Stimulated activated naive B cell treated with anti-CD40 and anti-IgM and Interleukin-4, amounts not matched to agents 10 μg/mL and 1 μg/mL and 100 μg/mL, for 72 hours (primary cell): ENCODE results near the gene JDP2.

ENCODE experiments used
- ATAC-seq, 2 donors: fragments of 150-1000 bp; cut with Tn5 transposase; replicated peaks; 2 replicates each; pipeline ENCODE4 v1.10.0; 2021; ENCODE audit warnings: moderate library complexity in 1 of 2
- DNase-seq: peaks from one replicate; pipeline ENCODE4 v3.0.0; 2021
- H3K27ac Mint-ChIP-seq: one replicate; pipeline ENCODE4 v1.8.0; 2022; ENCODE audit warnings: mild to moderate bottlenecking, mixed read lengths
- H3K27me3 Mint-ChIP-seq, 2 donors: one replicate each; pipeline ENCODE4 v1.8.0; 2022; ENCODE audit warnings: mixed read lengths in 2 of 2
- H3K36me3 Mint-ChIP-seq, 2 donors: one replicate each; pipeline ENCODE4 v1.8.0; 2022; ENCODE audit warnings: mixed read lengths in 2 of 2, mild to moderate bottlenecking in 1 of 2
- H3K4me1 Mint-ChIP-seq, 2 donors: one replicate each; pipeline ENCODE4 v1.8.0; 2022; ENCODE audit warnings: mixed read lengths in 2 of 2, mild to moderate bottlenecking in 1 of 2
- H3K4me3 Mint-ChIP-seq, 2 donors: one replicate each; pipeline ENCODE4 v1.8.0; 2022; ENCODE audit warnings: mild to moderate bottlenecking in 2 of 2, mixed read lengths in 2 of 2, moderate library complexity in 1 of 2
- H3K9me3 Mint-ChIP-seq, 2 donors: one replicate each; pipeline ENCODE4 v1.8.0; 2022; ENCODE audit warnings: mixed read lengths in 2 of 2, mild to moderate bottlenecking in 1 of 2

Gene JDP2

DNA sequence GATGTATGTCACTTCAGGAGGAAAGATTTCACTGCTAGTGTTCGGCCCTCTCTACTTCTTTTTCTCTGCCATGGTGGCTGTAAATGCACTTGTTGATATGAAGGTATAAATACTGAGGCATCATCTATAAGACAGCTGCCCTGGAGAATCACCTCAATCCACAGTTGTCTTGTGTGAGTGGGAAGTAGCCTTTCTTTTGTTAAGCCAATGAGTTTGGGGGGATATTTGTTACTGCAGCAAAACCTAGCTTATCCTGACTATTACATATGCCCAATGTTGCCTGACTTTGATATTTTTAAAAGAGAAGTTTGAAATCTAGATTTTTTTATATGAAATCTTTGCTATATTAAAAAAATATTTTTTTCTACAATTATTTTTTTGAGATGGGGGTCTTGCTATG lies 3.3 kb upstream of the JDP2 start:
- Mint-ChIP-seq H3K27ac (no peak overlapping the region), H3K36me3 (no peaks in the 10 kb centered on the region), H3K4me1 (peaks cover 21 to 36% of the 10 kb centered on the region in 2 donors), H3K9me3 (no peaks in the 10 kb centered on the region), H3K27me3 (no peaks in the 10 kb centered on the region), H3K4me3 (no peak overlapping the region)
- ATAC-seq = no peak
- no peak for DNase-seq

DNA sequence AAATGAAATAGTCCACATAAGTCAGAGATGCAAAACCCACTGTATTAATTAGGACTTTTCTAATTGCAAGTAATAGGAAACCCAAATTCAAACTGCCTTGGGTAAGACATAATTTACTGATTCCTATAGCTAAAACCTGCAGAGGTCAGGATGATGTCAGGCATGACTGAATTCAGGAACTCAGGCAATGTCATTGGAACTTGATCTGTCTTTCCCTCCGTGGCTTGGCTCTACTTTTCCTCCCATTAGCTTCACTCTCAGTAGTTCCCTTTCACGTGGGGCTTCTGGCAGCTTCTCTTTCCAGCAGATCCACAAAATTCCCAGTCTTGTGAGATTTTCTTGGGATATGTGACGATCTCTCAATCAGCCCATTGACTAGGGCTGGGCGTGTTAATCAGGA lies 2.4 kb upstream of the JDP2 start:
- DNase-seq = no peak
- H3K27ac Mint-ChIP-seq = peak overlapping the region; percentile 94
- no peaks in the 10 kb centered on the region for H3K36me3 Mint-ChIP-seq
- no peak overlapping the region for H3K4me3 Mint-ChIP-seq
- H3K27me3 Mint-ChIP-seq = no peaks in the 10 kb centered on the region
- peaks cover 18 to 29% of the 10 kb centered on the region in 2 donors for H3K4me1 Mint-ChIP-seq
- ATAC-seq = no peak
- no peaks in the 10 kb centered on the region for H3K9me3 Mint-ChIP-seq

DNA sequence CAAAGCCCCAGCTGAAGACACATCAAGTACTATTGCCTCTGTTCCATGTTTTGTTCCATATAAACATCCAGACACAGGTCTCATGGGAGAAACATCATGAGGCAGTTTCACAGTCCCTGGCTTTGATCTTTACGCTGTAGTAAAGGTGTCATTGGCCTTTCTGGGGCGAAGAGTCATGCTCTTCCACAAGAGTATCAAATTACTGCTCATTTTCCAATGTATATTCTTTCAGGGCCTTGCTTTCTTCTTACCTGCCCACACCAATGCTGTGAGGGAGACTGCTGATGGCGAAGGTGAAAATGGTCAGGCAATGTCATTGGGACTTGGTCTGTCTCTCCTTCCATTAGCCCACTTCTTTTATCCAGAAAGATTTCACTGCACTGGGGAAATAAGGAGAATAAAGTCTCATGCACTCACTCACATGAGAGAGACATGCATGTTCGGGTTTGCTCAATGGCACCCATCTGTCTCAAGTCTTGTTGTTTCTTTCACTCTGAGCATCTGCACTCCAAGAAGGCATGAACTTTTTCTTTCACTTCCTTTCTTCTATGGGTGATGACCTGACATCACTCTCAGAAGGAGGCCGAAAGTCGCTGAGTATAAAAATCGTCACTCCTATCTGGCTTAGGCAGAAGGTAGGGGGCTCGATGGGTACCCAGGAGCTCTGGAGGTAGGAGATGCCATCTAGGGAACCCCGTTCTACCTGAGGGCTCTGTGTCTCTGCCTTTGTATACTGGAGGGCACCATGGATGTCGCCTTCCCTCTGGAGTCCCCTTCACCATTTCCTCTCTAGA lies 1.3 kb upstream of the JDP2 start:
- peak overlapping the region; percentile 82 to 83 for H3K4me3 Mint-ChIP-seq
- no peaks in the 10 kb centered on the region for H3K27me3 Mint-ChIP-seq
- H3K27ac Mint-ChIP-seq = peak overlapping the region; percentile 94
- H3K36me3 Mint-ChIP-seq = peaks cover 0 to 2% of the 10 kb centered on the region in 2 donors
- ATAC-seq (peak; percentile 86 to 89), DNase-seq (peak; percentile 41)
- H3K9me3 Mint-ChIP-seq = no peaks in the 10 kb centered on the region
- peaks cover 21 to 33% of the 10 kb centered on the region in 2 donors for H3K4me1 Mint-ChIP-seq

DNA sequence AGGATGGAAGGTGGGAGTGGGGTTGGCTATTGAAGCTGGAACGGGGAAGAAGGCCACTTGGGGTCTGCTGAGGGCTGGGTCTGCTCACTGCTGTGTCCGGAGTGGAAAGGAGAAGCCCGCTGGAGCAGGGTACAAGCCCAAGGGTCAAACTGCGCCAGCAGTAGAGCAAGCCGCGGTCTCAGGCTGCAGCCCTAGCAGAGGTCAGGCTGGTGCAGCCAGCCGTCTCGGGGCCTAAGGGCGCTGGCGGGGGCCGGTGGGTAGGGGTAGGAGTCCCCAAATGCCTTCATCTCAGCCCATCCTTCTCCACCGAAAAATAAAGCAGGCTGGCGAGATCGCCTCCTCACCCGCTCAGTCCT lies 718 bp upstream of the JDP2 start:
- peak; percentile 54 to 55 for ATAC-seq
- no peaks in the 10 kb centered on the region for H3K9me3 Mint-ChIP-seq
- DNase-seq = no peak
- H3K36me3 Mint-ChIP-seq = peaks cover under 1 to 2% of the 10 kb centered on the region in 2 donors
- H3K4me3 Mint-ChIP-seq = peak overlapping the region; percentile 82 to 83
- H3K27me3 Mint-ChIP-seq = no peaks in the 10 kb centered on the region
- H3K27ac Mint-ChIP-seq = peak overlapping the region; percentile 94
- peaks cover 21 to 34% of the 10 kb centered on the region in 2 donors for H3K4me1 Mint-ChIP-seq

DNA sequence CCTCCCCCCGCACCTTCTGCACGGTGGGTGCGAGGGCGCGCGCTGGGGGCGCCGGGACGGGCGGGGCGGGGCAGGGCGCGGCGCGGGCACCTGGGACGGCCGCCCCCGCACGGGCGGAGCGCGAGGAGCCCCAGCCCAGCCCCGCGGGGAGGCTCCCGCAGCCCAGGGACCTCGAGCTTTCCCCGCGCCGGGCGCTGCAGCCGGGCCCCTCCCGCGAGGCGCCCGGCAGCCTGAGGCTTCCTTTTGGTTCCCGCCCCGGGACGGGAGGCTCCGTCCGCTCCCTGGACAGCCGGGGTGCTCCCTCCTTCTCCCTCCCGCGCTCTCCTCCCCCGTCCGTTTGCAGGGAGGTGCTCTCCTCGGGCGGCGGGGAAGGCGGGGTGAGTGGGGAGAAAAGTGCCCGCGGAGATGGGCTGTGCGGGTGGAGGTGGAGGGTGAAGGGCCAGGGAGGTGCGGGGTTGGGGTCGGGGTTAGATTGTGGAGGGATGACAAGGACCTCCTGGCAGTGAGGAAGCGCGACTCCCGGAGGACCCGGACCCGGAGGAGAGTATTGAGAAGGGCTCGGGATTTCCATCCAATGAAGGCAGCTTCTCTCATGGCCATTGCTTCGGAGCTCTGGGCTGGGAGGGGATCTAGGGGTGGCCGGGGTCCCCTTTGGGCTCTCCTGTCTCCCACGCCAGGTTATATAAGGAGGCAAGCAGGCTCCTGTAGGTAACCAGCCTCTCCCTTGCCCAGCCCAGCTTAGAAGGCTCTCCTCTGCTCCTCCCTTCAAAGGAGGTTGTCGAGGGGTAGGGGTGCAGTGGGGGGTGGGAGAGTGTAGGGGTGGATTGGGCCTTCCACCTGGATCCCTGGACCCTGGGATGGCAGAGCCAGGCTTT lies 645 bp downstream of the JDP2 start:
- ATAC-seq (peak; percentile 17 to 19), DNase-seq (peak; percentile 1)
- H3K27ac Mint-ChIP-seq = no peak overlapping the region
- peaks cover 7% of the 10 kb centered on the region in 2 donors for H3K36me3 Mint-ChIP-seq
- H3K4me3 Mint-ChIP-seq = peak overlapping the region; percentile 75 to 77
- H3K9me3 Mint-ChIP-seq = no peaks in the 10 kb centered on the region
- no peaks in the 10 kb centered on the region for H3K27me3 Mint-ChIP-seq
- peaks cover 22 to 34% of the 10 kb centered on the region in 2 donors for H3K4me1 Mint-ChIP-seq

DNA sequence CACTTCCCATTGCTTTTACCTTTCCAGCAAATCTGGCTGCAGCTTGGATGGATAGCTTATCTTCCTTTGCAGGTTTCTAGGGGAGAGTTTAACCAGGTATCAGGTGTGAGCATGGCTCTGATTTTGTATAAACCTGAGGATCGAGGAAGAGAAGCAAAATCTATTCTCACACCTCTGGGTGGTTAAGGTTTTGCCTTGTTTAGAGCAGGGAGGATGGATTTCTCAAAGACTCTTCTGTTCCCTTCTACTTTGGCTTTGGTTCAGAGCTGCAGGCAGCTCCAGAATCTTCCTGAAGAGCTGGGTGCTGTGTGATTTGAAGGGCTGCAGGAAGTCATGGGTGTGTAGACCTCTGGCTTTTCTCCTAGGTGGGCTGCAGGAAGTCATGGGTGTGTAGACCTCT lies 1.7 kb downstream of the JDP2 start:
- peaks cover 7% of the 10 kb centered on the region in 2 donors for H3K36me3 Mint-ChIP-seq
- H3K4me1 Mint-ChIP-seq = peaks cover 22 to 34% of the 10 kb centered on the region in 2 donors
- H3K4me3 Mint-ChIP-seq = no peak overlapping the region
- no peak for ATAC-seq
- no peak for DNase-seq
- H3K9me3 Mint-ChIP-seq = no peaks in the 10 kb centered on the region
- H3K27me3 Mint-ChIP-seq = no peaks in the 10 kb centered on the region
- H3K27ac Mint-ChIP-seq = no peak overlapping the region

DNA sequence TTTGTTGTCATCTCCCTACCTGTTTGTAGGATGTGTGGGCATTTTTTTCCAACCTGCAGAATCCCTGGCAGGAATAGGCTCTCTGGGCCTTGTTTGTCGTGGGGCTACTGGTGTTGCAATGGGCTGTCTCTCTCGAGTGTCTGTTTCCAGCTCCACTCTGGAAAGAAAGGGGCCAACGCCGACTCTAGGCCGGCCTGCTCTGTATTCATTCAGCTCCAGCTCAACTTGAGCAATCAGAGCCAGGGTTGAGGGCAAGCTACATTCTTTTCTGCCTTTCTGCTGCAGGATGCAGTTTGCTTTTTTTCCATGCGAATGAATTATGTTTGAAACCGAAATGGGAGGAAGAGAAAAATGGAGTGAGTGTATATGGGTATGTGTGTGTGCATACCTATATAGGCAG lies 2.3 kb downstream of the JDP2 start:
- Mint-ChIP-seq H3K27ac (no peak overlapping the region), H3K4me1 (peaks cover 22 to 38% of the 10 kb centered on the region in 2 donors), H3K4me3 (no peak overlapping the region), H3K36me3 (peaks cover 7 to 9% of the 10 kb centered on the region in 2 donors), H3K27me3 (no peaks in the 10 kb centered on the region), H3K9me3 (no peaks in the 10 kb centered on the region)
- no peak for DNase-seq
- ATAC-seq = no peak

DNA sequence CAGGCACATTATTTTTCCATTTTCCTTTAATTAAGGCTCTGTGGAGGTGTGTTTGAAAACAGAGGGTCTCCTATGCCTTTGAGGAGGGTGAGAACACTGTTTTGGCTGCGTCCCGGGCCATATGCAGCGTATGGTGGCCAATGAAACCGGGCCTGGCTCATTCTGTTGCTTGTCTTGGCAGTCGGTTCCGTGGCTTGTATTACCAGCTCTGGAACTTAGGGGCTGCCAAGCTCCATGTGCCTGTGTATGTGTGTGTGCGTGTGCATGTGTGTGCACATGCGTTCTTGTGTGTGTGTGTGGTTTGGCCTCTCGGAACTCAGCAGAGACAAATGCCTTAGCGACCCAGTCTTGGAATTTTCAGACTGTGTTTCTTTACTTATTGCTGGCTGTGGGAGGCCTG lies 2.7 kb downstream of the JDP2 start:
- Mint-ChIP-seq H3K36me3 (peaks cover 7 to 11% of the 10 kb centered on the region in 2 donors), H3K4me1 (peaks cover 24 to 41% of the 10 kb centered on the region in 2 donors), H3K27ac (no peak overlapping the region), H3K9me3 (no peaks in the 10 kb centered on the region), H3K27me3 (no peaks in the 10 kb centered on the region), H3K4me3 (no peak overlapping the region)
- DNase-seq (no peak), ATAC-seq (no peak)

DNA sequence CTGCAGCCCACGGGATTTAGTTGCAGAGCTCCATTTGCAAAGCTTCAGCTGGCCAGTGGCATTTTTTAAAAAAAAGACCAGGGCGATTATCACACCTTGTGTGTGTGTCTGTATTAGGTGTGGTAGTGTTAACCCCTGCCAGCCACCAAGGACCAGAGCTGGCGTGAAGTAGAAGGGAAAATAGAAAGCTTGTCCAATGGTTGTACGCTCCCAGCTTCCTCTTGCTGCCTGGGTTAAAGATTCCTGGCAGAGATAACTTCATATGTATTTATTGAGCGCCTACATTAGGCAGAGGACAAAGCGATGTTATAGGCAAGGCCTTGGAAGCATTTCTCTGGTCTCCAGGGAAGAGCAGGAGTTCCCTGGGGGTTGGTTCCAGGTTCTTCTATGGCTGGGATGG lies 3.2 kb downstream of the JDP2 start:
- no peak for DNase-seq
- Mint-ChIP-seq H3K4me1 (peaks cover 21 to 40% of the 10 kb centered on the region in 2 donors), H3K27ac (no peak overlapping the region), H3K36me3 (peaks cover 7 to 11% of the 10 kb centered on the region in 2 donors), H3K27me3 (no peaks in the 10 kb centered on the region), H3K4me3 (no peak overlapping the region), H3K9me3 (no peaks in the 10 kb centered on the region)
- ATAC-seq = no peak

DNA sequence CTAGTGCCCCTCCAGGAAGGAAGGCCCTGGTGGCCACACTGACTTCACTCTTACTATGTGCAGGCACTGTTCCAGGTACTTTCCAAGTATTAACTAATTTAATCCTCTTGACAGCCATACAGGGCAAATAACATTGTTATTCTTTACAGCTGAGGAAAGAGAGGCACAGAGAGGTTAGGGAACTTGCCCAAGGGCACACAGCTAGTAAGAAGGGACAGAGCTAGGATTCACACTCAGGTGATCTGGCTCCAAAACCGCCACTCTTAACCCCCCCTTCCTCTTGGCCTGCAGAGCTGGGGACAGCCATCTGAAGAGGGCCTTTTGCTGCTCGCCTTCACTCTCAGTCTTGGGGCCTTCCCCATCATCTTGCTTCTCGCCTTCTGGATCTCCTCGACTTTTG lies 4.0 kb downstream of the JDP2 start:
- Mint-ChIP-seq H3K4me1 (peaks cover 13 to 32% of the 10 kb centered on the region in 2 donors), H3K9me3 (no peaks in the 10 kb centered on the region), H3K36me3 (peaks cover 7 to 11% of the 10 kb centered on the region in 2 donors), H3K27ac (no peak overlapping the region), H3K4me3 (no peak overlapping the region), H3K27me3 (no peaks in the 10 kb centered on the region)
- ATAC-seq (no peak), DNase-seq (no peak)

DNA sequence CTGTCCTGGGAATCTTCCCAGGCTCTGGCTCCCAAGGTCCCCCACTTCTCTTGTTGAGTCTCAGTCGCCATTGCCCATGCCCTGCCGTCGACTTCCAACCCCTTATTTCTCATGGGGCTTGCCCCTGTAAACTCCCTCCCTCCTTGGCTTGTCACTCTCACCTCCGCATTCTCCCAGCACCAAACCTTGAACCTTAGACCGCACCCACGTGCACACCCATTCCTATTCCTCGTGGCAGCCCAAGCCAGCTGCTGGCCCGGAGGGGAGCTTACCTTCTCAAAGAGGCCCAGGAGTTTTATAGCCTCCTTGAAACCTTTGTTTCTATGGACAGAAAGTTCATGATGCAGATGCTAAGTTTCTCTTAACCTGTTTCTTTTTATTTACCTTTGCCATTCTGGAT lies 4.6 kb downstream of the JDP2 start:
- Mint-ChIP-seq H3K4me3 (no peak overlapping the region), H3K9me3 (no peaks in the 10 kb centered on the region), H3K36me3 (peaks cover 7 to 11% of the 10 kb centered on the region in 2 donors), H3K4me1 (peaks cover 10 to 26% of the 10 kb centered on the region in 2 donors), H3K27ac (no peak overlapping the region), H3K27me3 (no peaks in the 10 kb centered on the region)
- DNase-seq = no peak
- no peak for ATAC-seq

DNA sequence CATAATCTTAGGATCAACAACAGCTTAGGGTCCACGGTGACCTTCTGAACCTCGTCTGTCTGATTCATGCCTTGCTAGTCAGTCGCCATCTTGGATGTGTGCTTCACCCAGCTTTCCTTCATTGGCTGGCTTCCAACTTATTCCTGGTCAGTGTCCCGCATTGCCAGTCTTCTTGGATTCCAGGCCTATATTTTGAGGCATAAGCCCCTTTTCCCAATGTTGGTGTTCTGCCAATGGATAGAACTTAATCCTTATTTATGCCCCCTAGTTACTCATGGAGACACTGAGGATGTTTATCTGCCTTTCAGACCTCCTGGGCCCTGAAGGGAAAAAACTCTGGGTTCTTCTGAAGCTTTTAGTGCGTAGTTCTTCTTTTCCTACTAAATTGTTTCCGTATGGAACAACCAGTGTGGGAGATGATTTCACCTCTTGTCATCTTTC lies 5.8 kb downstream of the JDP2 start:
- Mint-ChIP-seq H3K4me1 (peaks cover 10 to 21% of the 10 kb centered on the region in 2 donors), H3K27ac (no peak overlapping the region), H3K27me3 (no peaks in the 10 kb centered on the region)

DNA sequence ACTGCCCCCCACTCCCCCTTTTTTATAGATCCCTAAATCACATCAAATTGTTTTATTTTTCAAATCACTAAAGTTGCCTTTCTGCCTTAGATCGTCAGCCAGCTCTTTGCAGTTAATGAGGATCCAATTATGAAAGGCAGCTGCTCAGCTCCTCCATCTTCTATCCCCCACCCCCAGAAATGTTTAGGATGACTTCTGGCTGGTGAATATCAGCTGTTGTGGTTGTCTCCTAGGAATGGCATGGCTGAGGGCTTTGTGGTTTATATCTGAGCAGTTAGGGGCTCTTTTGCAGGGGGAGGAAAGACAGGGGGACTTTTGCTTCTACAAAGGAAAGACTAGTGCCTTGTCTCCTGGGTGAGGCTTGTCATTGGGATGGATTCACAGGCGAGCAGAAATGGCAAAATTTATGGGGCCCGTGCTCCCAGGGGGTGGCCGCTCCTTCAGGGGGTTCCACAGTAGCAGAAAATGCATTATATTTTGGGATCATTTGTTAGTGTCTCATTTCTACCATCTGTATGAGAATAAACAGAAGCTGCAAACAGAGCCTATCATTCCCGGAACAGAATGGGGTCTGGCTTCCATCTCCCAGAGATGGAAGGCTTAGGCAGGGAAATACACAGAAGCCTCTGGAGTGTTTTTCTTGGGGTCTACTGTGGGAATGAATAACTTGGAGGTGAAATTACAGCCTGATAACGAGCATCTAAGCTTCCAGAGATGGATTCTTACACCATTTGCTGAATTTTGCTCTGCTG lies 6.5 kb downstream of the JDP2 start:
- DNase-seq = no peak
- no peaks in the 10 kb centered on the region for H3K9me3 Mint-ChIP-seq
- no peaks in the 10 kb centered on the region for H3K27me3 Mint-ChIP-seq
- H3K27ac Mint-ChIP-seq = no peak overlapping the region
- no peak overlapping the region for H3K4me3 Mint-ChIP-seq
- ATAC-seq = no peak
- peaks cover 10 to 17% of the 10 kb centered on the region in 2 donors for H3K4me1 Mint-ChIP-seq
- peaks cover 11% of the 10 kb centered on the region in 2 donors for H3K36me3 Mint-ChIP-seq

More for the DNA sequence above, 5.8 kb downstream of the JDP2 start:
- Mint-ChIP-seq H3K36me3 (peaks cover 11% of the 10 kb centered on the region in 2 donors), H3K9me3 (no peaks in the 10 kb centered on the region), H3K4me3 (no peak overlapping the region)
- ATAC-seq (no peak), DNase-seq (no peak)

DNA sequence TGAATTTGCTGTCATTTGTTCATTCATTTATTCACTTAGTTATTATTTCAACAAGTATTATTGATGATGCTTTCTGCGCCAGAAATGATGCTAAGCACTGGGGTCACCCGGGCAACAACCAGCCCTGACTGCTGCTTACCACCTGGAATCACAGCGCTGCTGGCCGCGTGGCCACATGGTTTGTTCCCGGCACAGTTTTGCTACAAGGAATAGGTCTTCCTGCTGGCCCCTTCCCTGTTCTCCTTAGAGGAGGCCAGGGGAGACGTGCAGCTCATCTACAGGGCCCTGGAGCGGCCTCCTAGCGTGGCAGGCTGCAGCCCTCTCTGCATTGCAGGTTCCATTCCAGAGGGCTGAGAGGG lies 7.0 kb downstream of the JDP2 start:
- Mint-ChIP-seq H3K36me3 (peaks cover 11% of the 10 kb centered on the region in 2 donors), H3K9me3 (no peaks in the 10 kb centered on the region), H3K4me3 (no peak overlapping the region), H3K27me3 (no peaks in the 10 kb centered on the region), H3K4me1 (peaks cover 10 to 17% of the 10 kb centered on the region in 2 donors), H3K27ac (no peak overlapping the region)
- DNase-seq (no peak), ATAC-seq (no peak)
